Measurements from ENCODE around the gene IFNGR2. TPM values are rescaled to one million over a fixed set of nuclear protein-coding genes. Genes with fewer than 3 reads are reported as not detected.

IFNGR2 gene
- total and polyA plus RNA-seq, 2 of the 4 experiments (the other 2 are of a cell fraction): 66.0 to 73.8 TPM

GRCh38 chr21:33434770-33435360 is 31.7 kb downstream of the IFNGR2 start:
- Histone ChIP-seq H2BK15ac (ENCODE audit: low read depth, low read length) (no peak overlapping the region), H3K9me1 (ENCODE audit: insufficient read depth, low read length) (no peaks in the 10 kb centered on the region; the same call in 1 of the 2 replicates), H4K8ac (ENCODE audit: low read depth in 2 of 2, low read length in 2 of 2) (no peak overlapping the region), H3K23ac (ENCODE audit: low read depth, low read length) (no peak overlapping the region), H3K27ac (ENCODE audit: insufficient read depth, low read length) (peak overlapping the region; percentile 74; the same call in 1 of the 2 replicates), H4K20me1 (ENCODE audit: insufficient read depth, low read length) (peaks cover 10% of the 10 kb centered on the region), H3K36me3 (ENCODE audit: control insufficient read depth, insufficient read depth, low read length) (peaks cover 47% of the 10 kb centered on the region), H2BK120ac (ENCODE audit: low read depth, low read length) (no peak overlapping the region), H3K4me1 (ENCODE audit: control insufficient read depth, insufficient read depth, low read length) (peaks cover 10% of the 10 kb centered on the region), H3K4me2 (ENCODE audit: low read depth, low read length) (peak overlapping the region; percentile 9), H4K5ac (ENCODE audit: low read depth, low read length) (peak overlapping the region; percentile 7; the same call in 1 of the 2 replicates), H3K79me1 (ENCODE audit: low read depth in 1 of 2, low read length in 2 of 2) (peaks cover 20 to 36% of the 10 kb centered on the region in 2 experiments), H2AK9ac (replicated peaks; ENCODE audit: low read depth, low read length, poor library complexity) (no peak overlapping the region), H2BK5ac (ENCODE audit: low read depth, low read length, poor library complexity, severe bottlenecking) (peak overlapping the region; percentile 54), H2AFZ (replicated peaks; ENCODE audit: low read length, poor library complexity) (no peak overlapping the region), H2BK20ac (ENCODE audit: low read depth, low read length) (no peak overlapping the region), H3K9me3 (ENCODE audit: control insufficient read depth, insufficient read depth, low read length) (no peaks in the 10 kb centered on the region), H3K18ac (ENCODE audit: low read depth, low read length) (peak overlapping the region; percentile 20; the same call in 1 of the 2 replicates), H3K14ac (replicated peaks; ENCODE audit: low read depth, low read length) (no peak overlapping the region; the same call in 1 of the 2 replicates), H3K56ac (ENCODE audit: extremely low read depth, insufficient read depth, low read length) (peak overlapping the region; percentile 1; the same call in 1 of the 2 replicates), H2AK5ac (ENCODE audit: low read depth, low read length) (0 out of 2 replicates have a peak overlapping the region, but pooled peaks have one; percentile 5), H3K9ac (ENCODE audit: low read depth, low read length) (peak overlapping the region; percentile 31; the same call in 1 of the 2 replicates), H3K27me3 (ENCODE audit: control insufficient read depth, insufficient read depth, low read length) (no peaks in the 10 kb centered on the region), H3K4ac (ENCODE audit: low read depth, low read length) (0 out of 2 replicates have a peak overlapping the region, but pooled peaks have one; percentile 14), H4K91ac (ENCODE audit: insufficient read depth, low read depth, low read length) (0 out of 2 replicates have a peak overlapping the region, but pooled peaks have one; percentile 12), H3K4me3 (ENCODE audit: insufficient read depth, low read depth, low read length) (no peak overlapping the region)
- in situ Hi-C loops (cut with MboI; ENCODE audit: low sequenced_read_pairs) (loop anchor here (25.0 kb wide), 1 partner anchor 598 kb away; no protein-coding TSS in a partner anchor), dilution Hi-C loops (cut with HindIII; ENCODE audit: low sequenced_read_pairs, unreplicated experiment) (no loop called here), intact Hi-C loops (cut with micrococcal nuclease) (no loop called here)
- no TSS peak for BruUV-seq (replicated peaks)
- ChIA-PET POLR2A (ENCODE audit: unreplicated experiment) (interaction anchor here (0.6 kb wide), 1 partner anchor 12 kb away, joined by 10 read pairs; no protein-coding TSS in a partner anchor), CTCF (interaction anchor here (0.6 to 1.0 kb wide), 2 partner anchors 10 to 237 kb away, joined by 3 to 5 read pairs; no protein-coding TSS in a partner anchor)
- peak; percentile 72 for TF ChIP-seq CEBPB (IDR thresholded peaks at IDR 0.05; ENCODE audit: low read depth, low read length)
- TF ChIP-seq RAD21 (IDR thresholded peaks at IDR 0.05; ENCODE audit: low read length): no peak
- TF ChIP-seq RCOR1 (IDR thresholded peaks at IDR 0.05; ENCODE audit: insufficient replicate concordance, low read length): peak; percentile 37
- no peak; the same call in 1 of the 2 replicates for TF ChIP-seq BHLHE40 (IDR thresholded peaks at IDR 0.05; ENCODE audit: low read depth, low read length)
- TF ChIP-seq ELK1 (IDR thresholded peaks at IDR 0.05; ENCODE audit: borderline replicate concordance, low read depth, low read length): no peak
- peak; percentile 91 for TF ChIP-seq FOS (IDR thresholded peaks at IDR 0.05; ENCODE audit: low read depth, low read length)
- no peak for TF ChIP-seq MAFK (IDR thresholded peaks at IDR 0.05; ENCODE audit: low read depth, low read length)
- TF ChIP-seq POLR2A (IDR thresholded peaks at IDR 0.05; ENCODE audit: low read depth, low read length): peak; percentile 43; the same call in 1 of the 2 replicates
- TF ChIP-seq CTCF (conservative IDR thresholded peaks at IDR 0.05; ENCODE audit: low read depth, low read length): no peak
- no peak for TF ChIP-seq MAZ (IDR thresholded peaks at IDR 0.05; ENCODE audit: borderline replicate concordance, low read depth, low read length)
- DNase-seq (peak; percentile 96), ATAC-seq (ENCODE audit: low read depth) (peak; percentile 95)
- WGBS, 2 experiments (ENCODE audit: extremely low coverage in 2 of 2, insufficient read length in 1 of 2): no CpG with 5 or more reads among the region's 5 CpGs
